Measurements from ENCODE around the gene AGTRAP. TPM values are rescaled to one million over a fixed set of nuclear protein-coding genes. Genes with fewer than 3 reads are reported as not detected.

The AGTRAP gene
- total RNA-seq, 2 experiments from 2014 or later = 16.5 to 18.0 TPM

DNA sequence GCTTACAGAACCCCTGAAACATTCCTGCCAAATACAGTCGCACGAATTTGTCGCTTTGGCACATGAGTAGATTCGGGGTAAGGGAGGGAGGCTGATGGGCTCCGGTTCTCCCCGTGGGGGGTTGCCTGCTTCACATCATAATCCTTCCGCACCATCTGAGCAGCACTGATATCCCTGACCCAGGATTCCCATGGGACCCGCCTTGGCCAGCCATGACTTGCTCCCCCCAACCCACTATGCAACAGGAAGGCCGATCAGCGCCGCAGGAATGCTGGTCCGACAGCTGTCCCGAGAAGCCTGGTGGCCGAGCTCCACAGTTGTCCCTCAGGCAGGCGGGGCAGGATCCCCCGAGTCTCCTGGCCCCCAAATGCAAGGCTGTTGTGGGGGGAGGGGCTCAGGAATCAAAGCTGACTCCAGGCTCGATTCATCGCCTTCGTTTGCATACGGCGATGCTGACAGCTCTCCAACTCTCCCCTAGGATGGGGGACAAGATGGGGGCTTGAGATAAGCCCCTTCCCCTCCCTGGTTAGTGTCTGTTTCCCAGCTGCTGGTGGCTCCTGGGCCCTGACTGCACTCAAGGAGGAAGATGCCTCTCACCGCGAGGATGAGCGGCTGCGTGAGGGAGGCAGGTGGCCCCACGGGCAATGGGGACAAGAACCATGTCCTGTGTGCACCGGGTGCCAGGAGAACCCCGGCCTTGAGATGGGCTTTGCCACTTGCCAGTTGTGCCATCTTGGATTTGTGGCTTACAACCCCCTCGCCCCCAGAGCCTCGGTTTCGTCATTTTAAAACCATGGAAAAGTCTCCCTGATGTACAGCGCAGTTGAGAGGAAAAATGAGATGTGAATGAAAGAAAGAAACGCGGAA lies 35.1 kb upstream of the AGTRAP start:
- Mint-ChIP-seq H3K27me3 (peaks cover 4% of the 10 kb centered on the region), H3K9me3 (no peaks in the 10 kb centered on the region), H3K4me1 (ENCODE audit: low read depth) (no peaks in the 10 kb centered on the region), H3K36me3 (no peaks in the 10 kb centered on the region), H3K4me3 (no peak overlapping the region), H3K27ac (no peak overlapping the region)
- intact Hi-C loops (cut with micrococcal nuclease) = no loop called here
- CTCF ChIA-PET = interaction anchor here (0.9 to 1.0 kb wide), 2 partner anchors 36 to 51 kb away, joined by 3 read pairs; no protein-coding TSS in a partner anchor
- no peak for DNase-seq
- POLR2A ChIA-PET = no interaction called here

DNA sequence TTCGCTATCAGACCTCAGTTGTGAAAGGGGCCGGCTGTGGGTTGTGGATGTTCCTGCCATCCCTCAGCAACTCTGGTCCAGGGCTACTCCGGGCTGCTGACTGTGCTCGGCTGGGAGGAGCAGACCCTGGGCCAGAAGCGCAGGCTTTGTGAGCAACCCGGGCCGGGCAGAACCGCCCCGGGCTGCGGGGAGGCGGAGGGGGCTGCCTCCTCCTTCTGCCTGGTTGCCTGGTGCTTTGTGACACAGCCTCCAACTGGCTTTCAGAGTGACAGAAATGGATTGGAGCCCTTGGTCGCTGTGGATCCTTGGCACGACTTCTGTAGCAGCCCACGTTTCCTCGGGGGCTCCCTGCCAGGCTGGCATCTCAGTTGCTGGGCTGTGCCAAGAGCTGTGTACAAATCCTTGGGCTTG lies 34.4 kb upstream of the AGTRAP start:
- Mint-ChIP-seq H3K9me3 (no peaks in the 10 kb centered on the region), H3K27me3 (peaks cover 4% of the 10 kb centered on the region), H3K27ac (no peak overlapping the region), H3K4me1 (ENCODE audit: low read depth) (no peaks in the 10 kb centered on the region), H3K36me3 (no peaks in the 10 kb centered on the region), H3K4me3 (no peak overlapping the region)
- DNase-seq = no peak
- POLR2A ChIA-PET = no interaction called here
- CTCF ChIA-PET = no interaction called here
- intact Hi-C loops (cut with micrococcal nuclease) = no loop called here

DNA sequence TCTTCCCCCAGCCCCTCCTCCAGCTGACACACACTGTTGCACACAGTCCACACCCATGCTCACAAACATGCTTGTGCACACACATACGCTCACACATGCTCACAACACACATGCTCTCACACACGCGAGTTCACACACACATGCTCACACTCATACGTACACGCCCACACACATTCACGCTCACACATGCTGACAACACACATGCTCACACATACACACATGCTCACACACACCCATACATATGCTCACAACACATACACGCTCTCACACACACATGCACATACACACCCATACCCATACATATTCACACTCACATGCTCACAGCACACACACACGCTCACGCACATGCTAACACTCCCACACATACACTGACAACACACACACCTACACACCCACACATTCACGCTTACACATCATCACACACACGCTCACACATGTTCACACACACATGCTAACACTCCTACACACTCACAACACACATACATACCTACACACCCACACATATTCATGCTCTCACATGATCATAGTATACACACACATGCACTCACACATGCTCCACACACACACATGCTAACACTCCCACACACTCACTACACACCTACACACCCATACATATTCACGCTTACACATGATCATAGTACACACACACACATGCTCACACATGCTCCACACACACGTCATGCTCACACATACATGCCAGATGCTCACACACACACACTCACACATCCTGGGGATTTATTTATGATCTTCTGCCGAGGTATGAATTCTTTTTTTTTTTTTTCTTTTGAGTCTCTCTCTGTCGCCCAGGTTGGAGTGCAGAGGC lies 33.7 kb upstream of the AGTRAP start:
- ChIA-PET CTCF (no interaction called here), POLR2A (no interaction called here)
- intact Hi-C loops (cut with micrococcal nuclease) = no loop called here
- no peaks in the 10 kb centered on the region for H3K4me1 Mint-ChIP-seq (ENCODE audit: low read depth)
- H3K36me3 Mint-ChIP-seq = no peaks in the 10 kb centered on the region
- no peak overlapping the region for H3K4me3 Mint-ChIP-seq
- DNase-seq = no peak
- no peak overlapping the region for H3K27ac Mint-ChIP-seq
- H3K9me3 Mint-ChIP-seq = no peaks in the 10 kb centered on the region
- peaks cover 4% of the 10 kb centered on the region for H3K27me3 Mint-ChIP-seq

DNA sequence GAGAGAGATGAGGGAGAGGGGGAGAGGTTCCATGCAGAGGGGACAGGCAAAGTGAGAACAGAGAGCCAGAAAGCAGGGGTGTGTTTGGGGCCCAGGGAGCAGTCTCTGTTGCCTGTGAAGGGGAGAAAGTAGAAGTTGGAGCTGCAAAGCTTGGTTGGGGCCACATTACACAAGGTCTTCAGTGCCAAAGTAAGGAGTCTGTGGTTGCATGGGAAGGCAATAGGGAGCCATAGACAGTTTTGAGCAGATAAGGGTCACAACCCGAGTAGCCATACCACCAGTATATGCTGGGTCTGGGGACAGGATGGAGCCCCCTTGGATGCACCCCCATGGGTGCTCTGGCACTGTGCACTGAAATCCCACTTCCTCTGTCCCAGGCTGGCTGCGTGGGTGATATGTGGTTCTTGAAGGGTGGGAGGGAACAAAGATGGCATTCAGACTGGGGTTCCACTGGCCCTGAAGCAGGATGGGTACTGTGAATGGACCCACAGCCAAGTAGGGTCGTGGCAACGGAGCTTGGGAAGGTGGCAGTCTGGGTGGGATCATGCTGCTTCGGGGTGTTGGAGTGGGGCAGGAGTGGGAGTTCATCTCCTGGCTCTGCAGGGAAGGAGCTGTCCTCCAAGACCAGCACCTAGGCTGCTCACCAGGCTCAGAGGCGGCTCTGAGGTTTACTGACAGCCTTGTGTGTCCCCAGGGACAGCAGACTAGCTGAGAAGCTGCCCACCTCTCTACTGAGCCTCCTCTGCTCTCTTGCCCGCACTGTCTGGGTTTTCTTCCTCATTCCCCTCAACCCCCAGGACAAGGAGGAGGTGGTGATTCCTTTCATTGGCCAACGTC lies 32.4 kb upstream of the AGTRAP start:
- no peak overlapping the region for H3K4me3 Mint-ChIP-seq
- peaks cover 4% of the 10 kb centered on the region for H3K27me3 Mint-ChIP-seq
- no peaks in the 10 kb centered on the region for H3K36me3 Mint-ChIP-seq
- intact Hi-C loops (cut with micrococcal nuclease) = no loop called here
- POLR2A ChIA-PET = no interaction called here
- no peaks in the 10 kb centered on the region for H3K4me1 Mint-ChIP-seq (ENCODE audit: low read depth)
- no peak overlapping the region for H3K27ac Mint-ChIP-seq
- CTCF ChIA-PET = interaction anchor here (1.8 kb wide), 1 partner anchor 16 kb away, joined by 7 read pairs; no protein-coding TSS in a partner anchor
- DNase-seq = no peak
- no peaks in the 10 kb centered on the region for H3K9me3 Mint-ChIP-seq

DNA sequence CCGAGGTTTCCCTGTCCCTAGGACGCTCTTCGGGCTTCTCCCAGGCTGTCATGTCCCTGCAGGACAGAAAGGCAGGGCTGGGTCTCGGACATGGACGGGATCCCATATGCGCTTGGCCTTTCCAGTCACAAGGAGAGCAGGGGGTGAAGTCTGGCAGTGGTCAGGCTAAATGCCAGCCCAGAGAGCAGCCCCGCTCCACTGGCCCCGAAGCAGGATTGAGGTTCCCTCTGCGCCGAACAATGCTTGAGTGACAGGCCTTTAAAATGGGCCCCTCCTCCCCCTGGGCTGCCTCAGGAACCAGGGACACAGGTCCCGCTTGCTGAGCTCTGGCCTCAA lies 31.8 kb upstream of the AGTRAP start:
- Mint-ChIP-seq H3K27me3 (peaks cover 3% of the 10 kb centered on the region), H3K36me3 (no peaks in the 10 kb centered on the region), H3K4me1 (ENCODE audit: low read depth) (no peaks in the 10 kb centered on the region), H3K9me3 (no peaks in the 10 kb centered on the region), H3K4me3 (no peak overlapping the region), H3K27ac (no peak overlapping the region)
- DNase-seq = no peak
- CTCF ChIA-PET = interaction anchor here (1.8 kb wide), 1 partner anchor 15 kb away, joined by 7 read pairs; no protein-coding TSS in a partner anchor
- intact Hi-C loops (cut with micrococcal nuclease) = no loop called here
- POLR2A ChIA-PET = no interaction called here

DNA sequence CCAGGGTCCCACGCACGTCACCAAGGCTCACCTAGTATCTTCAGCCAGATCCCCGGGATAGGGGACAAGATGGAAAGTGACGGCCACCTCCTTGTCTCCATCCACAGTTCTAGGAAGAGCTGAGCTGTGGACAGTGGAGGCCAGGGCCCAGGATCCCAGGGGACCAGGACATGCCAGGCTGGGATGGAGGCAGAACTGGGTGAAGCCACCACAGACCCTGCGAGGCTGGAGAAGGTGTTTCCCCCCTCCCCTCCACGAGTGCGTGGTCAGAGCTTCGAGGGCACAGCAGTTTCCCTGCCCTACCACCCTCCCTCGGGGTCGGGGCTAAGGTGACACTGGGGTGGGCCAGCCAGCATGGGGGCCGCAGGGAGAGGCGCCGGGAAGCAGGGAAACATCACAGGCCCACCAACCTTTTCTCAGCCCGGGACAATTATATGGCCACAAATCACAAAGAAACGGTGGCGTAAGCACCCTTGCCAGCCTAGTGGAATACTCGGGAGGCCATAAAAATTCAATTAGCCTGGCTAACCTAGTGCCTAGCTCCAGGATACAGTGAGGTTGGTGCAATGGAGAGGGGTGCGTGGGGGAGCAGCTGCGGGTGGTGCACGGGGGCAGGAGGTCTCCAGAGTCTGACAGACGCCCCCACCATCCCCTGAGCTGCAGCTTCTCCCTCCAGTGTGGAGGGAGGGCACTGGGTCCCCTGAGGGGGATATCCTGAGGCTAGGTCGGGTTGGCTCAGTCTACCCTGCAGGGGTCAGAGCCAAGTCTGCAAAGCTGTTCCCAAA lies 31.1 kb upstream of the AGTRAP start:
- CTCF ChIA-PET = interaction anchor here (1.2 to 1.8 kb wide), 3 partner anchors 15 to 59 kb away, joined by 3 to 7 read pairs (median 3); no protein-coding TSS in a partner anchor

DNA sequence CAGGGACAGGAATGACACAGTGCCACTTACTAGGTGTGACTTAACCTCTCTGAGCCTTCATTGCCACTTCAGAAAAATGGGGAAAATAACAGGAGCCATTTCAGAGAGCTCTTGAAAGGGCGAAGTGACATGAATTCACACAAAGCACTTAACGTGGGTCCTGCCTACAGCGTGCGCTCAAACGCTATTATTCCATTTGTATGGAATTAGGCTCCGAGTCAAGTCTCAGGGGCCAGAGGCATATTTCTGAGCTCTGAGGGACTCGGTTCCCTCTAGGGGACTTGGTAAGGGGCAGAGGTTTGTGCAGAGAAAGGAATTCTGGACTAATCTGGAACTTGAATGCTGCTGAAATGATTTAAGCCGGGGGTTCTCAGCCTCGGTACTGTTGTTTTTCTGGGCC lies 30.3 kb upstream of the AGTRAP start:
- Mint-ChIP-seq H3K27ac (no peak overlapping the region), H3K9me3 (no peaks in the 10 kb centered on the region), H3K4me3 (no peak overlapping the region), H3K27me3 (peaks cover 2% of the 10 kb centered on the region), H3K36me3 (no peaks in the 10 kb centered on the region), H3K4me1 (ENCODE audit: low read depth) (no peaks in the 10 kb centered on the region)
- ChIA-PET CTCF (interaction anchor here (1.2 to 1.3 kb wide), 2 partner anchors 55 to 60 kb away, joined by 3 read pairs; no protein-coding TSS in a partner anchor), POLR2A (no interaction called here)
- no peak for DNase-seq
- intact Hi-C loops (cut with micrococcal nuclease) = no loop called here

More for the DNA sequence above, 31.1 kb upstream of the AGTRAP start:
- POLR2A ChIA-PET = no interaction called here
- Mint-ChIP-seq H3K4me3 (no peak overlapping the region), H3K27ac (no peak overlapping the region), H3K4me1 (ENCODE audit: low read depth) (no peaks in the 10 kb centered on the region), H3K27me3 (peaks cover 2% of the 10 kb centered on the region), H3K9me3 (no peaks in the 10 kb centered on the region), H3K36me3 (no peaks in the 10 kb centered on the region)
- DNase-seq = no peak
- intact Hi-C loops (cut with micrococcal nuclease) = no loop called here

DNA sequence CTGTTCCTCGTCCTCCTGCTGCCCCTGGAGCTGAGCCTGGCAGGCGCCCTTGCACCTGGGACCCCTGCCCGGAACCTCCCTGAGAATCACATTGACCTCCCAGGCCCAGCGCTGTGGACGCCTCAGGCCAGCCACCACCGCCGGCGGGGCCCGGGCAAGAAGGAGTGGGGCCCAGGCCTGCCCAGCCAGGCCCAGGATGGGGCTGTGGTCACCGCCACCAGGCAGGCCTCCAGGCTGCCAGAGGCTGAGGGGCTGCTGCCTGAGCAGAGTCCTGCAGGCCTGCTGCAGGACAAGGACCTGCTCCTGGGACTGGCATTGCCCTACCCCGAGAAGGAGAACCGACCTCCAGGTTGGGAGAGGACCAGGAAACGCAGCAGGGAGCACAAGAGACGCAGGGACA lies 29.6 kb upstream of the AGTRAP start:
- Mint-ChIP-seq H3K27me3 (peaks cover under 1% of the 10 kb centered on the region), H3K27ac (no peak overlapping the region), H3K9me3 (no peaks in the 10 kb centered on the region), H3K36me3 (no peaks in the 10 kb centered on the region), H3K4me1 (ENCODE audit: low read depth) (no peaks in the 10 kb centered on the region), H3K4me3 (no peak overlapping the region)
- no peak for DNase-seq
- intact Hi-C loops (cut with micrococcal nuclease) = no loop called here
- CTCF ChIA-PET = no interaction called here
- POLR2A ChIA-PET = no interaction called here

DNA sequence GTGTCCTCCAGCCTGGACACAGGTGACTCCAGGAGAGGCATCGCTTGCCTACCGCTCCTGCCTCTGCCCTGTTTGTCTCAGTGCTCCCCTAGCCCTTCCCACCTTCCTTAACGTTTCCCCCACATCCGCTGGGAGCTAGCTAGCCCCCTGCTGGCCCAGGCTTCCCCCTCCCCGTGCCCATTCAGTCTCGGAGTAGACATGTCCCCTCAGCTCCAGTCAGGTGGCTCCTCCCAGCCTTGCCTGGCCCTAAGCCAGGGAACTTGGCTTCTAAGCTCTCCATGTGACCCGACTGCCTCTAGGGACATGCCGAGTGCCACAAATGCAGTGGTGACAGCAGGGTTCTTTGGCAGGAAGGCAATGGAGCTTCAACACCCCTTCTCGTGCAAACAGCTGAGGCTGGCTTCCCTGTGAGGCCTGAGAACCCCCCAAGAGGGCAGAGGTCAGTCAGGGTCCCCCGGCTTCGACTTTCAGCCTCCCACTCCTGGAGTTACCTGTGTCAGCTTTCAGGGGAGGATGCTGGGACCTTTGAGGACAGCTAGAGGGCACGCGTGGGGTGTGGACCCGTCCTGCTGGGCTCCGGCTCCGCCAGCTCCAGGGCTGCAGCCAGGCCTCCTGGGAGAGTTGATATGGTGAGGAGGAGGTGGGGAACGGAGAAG lies 28.2 kb upstream of the AGTRAP start:
- no peaks in the 10 kb centered on the region for H3K9me3 Mint-ChIP-seq
- no peak overlapping the region for H3K4me3 Mint-ChIP-seq
- H3K4me1 Mint-ChIP-seq (ENCODE audit: low read depth) = no peaks in the 10 kb centered on the region
- DNase-seq = no peak
- CTCF ChIA-PET = interaction anchor here (0.9 to 1.3 kb wide), 5 partner anchors 12 to 670 kb away, joined by 3 to 5 read pairs (median 3); no protein-coding TSS in a partner anchor
- no peaks in the 10 kb centered on the region for H3K36me3 Mint-ChIP-seq
- POLR2A ChIA-PET = interaction anchor here (0.6 to 1.5 kb wide), 3 partner anchors 12 to 55 kb away, joined by 3 to 4 read pairs (median 3); no protein-coding TSS in a partner anchor
- no peak overlapping the region for H3K27ac Mint-ChIP-seq
- peaks cover 2% of the 10 kb centered on the region for H3K27me3 Mint-ChIP-seq
- intact Hi-C loops (cut with micrococcal nuclease) = no loop called here

DNA sequence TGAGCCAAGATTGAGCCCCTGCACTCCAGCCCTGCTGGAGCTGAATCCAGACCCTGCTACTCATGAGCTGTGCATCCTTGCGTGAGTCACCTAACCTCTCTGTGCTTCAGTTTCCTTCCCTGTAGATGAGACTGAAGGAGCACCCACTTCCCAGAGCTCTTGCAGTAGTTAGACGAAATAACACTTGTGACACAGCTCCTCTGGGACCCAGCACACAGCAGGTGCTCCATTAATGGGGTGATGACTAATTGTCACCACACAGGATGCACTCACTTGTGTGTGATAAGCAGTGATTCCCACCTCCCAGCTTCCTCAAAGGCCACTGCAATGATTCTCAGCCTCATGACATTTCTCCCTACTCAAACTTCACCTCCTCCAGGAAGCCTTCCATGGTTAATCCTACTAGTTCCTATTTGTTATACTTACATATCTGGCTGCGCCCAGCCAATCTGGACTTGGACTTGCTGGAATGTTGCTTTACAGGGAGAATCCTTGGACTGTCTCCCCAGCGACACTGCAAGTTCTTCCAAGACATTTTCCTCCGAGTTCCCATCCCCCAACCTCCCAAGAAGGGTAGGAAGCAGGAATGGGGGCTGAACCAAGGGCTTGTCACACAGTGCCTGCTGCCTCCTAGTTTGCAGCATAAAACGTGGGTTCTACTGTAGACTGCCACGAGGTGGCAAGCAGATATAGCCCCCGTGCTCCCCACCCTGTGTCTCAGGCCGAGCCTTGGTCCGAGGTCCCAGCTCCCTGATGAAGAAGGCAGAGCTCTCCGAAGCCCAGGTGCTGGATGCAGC lies 27.2 kb upstream of the AGTRAP start:
- CTCF ChIA-PET = interaction anchor here (1.0 to 1.3 kb wide), 4 partner anchors 11 to 63 kb away, joined by 3 to 4 read pairs (median 4); partner anchors contain the start of gene FBXO6
- Mint-ChIP-seq H3K27me3 (peaks cover 2% of the 10 kb centered on the region), H3K36me3 (no peaks in the 10 kb centered on the region), H3K4me1 (ENCODE audit: low read depth) (no peaks in the 10 kb centered on the region), H3K4me3 (no peak overlapping the region), H3K9me3 (no peaks in the 10 kb centered on the region), H3K27ac (no peak overlapping the region)
- POLR2A ChIA-PET = interaction anchor here (0.6 to 1.5 kb wide), 3 partner anchors 11 to 56 kb away, joined by 3 to 4 read pairs (median 3); no protein-coding TSS in a partner anchor
- intact Hi-C loops (cut with micrococcal nuclease) = no loop called here
- no peak for DNase-seq

Data from activated CD4-positive, alpha-beta memory T cell treated with anti-CD3 and anti-CD28 coated beads for 36 hours (primary cell).